Uterine smooth muscle cell (primary cell): Measurements from ENCODE around the gene ARMC6. TPM values are rescaled to one million over a fixed set of nuclear protein-coding genes. Genes with fewer than 3 reads are reported as not detected.

Source experiments
- total RNA-seq: library from RNA; depleted of rRNA; stranded (reverse); fragments of >200 nt; gene quantifications from 2 replicates; pipeline ENCODE4 v1.2.3, GENCODE V29; 2014

The ARMC6 gene
- total RNA-seq: 41.9 and 63.4 TPM in 2 replicates

DNA sequence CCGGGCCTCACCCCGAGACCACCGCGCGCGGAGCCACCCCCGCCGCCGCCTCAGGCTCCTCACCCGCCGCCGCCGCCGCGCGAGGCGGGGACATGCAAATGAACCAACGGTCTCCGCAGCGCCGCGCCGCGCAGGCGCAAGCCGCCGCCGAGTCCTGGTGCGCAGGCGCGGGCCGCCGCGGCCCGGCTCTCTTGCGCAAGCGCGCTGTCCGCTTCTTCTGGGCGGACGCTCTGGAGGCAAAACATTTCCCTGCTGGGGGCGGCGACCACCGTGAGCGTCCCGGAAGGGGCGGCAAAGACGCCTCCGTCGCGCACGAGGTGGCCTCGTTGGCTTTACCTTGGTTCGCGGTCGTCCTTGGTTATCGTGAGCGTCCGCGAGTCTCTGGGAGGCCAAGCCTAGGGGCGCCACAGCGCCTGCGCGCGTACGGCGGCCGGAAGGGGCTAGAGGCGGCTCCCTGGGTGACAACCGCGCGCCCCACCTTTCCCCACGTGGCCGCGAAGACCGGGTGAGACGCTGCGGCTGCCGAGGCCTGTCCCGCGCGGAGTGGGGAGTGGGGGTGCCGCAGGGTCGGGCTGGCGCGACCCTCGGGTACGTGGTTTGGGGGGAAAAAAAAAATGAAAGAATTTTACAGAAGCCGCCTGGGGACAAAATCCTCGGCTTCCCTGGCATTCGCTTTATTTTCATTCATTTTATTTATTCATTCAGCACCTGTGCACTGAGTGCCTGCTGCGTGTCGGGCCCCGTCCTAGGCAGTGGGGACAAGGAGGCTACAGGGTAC is at the start of gene ARMC6, which contains the start of gene SUGP2:
Gene ARMC6, plus strand, starts transcription at position 178 of the 778 bp plus-strand sequence. CDS start 607 bp downstream, outside the sequence.
Gene SUGP2, minus strand, starts transcription at position 92 of the 778 bp plus-strand sequence. CDS start 2,446 bp downstream, outside the sequence.

DNA sequence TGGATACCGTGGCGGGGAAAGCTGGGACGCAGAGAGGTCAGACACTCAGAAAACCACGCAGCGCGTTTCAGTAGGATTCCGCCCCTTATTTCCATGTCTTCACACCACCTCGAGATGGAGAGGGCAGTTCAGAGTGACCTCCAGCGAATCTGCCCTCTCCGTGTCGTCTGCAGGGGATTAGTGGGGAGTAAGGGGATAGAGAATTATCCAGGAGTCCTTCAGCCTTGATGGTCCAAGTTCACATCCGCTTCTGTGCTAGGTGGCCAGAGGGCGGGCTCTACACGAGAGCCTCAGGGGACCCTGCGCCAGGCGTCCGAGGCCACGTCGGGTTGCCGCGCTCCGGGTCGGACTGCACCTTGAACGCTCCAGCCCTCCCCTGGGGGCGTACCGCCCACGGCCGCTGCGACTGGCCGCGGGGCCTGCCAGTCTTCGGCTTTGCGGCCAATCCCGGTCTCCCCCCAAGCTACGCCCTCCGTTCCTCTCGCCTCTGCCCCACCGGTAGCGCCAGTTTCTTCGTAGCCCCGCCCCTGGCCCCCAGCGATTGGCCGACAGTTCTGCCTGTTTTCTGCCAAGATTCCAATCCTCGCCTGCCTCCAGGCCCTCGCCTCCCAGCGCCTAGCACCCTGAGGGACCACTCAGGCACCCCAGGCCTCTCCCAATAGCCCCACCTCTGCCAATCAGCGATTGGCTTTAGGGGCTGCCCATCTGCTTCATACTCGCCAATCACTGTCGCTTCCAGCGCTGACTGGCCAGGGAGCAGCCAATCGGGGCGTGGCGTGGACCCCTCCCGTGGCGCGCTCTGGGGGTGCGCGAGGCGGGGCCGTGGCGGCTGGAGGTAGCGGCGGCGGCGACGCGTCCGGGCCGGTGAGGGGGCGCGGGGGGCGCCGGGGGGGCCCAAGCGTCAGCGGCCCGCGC is 30.0 kb downstream of the ARMC6 start, which contains the start of gene SLC25A42:
Gene SLC25A42, plus strand, starts transcription at position 812 of the 915 bp plus-strand sequence. CDS start 32,131 bp downstream, outside the sequence.

Other genes starting within 250 kb of the ARMC6 start
- gene COMP, start 242.3 kb upstream of the ARMC6 start, total RNA-seq: 0.11 and 1.1 TPM in 2 replicates
- gene UPF1, start 201.6 kb upstream of the ARMC6 start, total RNA-seq: 84.6 and 89.3 TPM in 2 replicates
- gene CERS1, start 137.4 kb upstream of the ARMC6 start, total RNA-seq: 0.89 and 1.1 TPM in 2 replicates
- 260 and 280 TPM in 2 replicates for gene COPE, start 114.2 kb upstream of the ARMC6 start, total RNA-seq
- 49.1 and 53.5 TPM in 2 replicates for gene DDX49, start 113.9 kb upstream of the ARMC6 start, total RNA-seq
- gene HOMER3, start 92.4 kb upstream of the ARMC6 start, total RNA-seq: 85.0 and 94.4 TPM in 2 replicates
- gene SUGP2, start 86 bp upstream of the ARMC6 start, total RNA-seq: 47.0 and 47.7 TPM in 2 replicates
- gene SLC25A42, start 30.4 kb downstream of the ARMC6 start, total RNA-seq: 4.5 and 6.6 TPM in 2 replicates
- gene TMEM161A, start 104.9 kb downstream of the ARMC6 start, total RNA-seq: 19.3 and 25.5 TPM in 2 replicates
- not detected in 2 replicates for gene MEF2B, start 136.7 kb downstream of the ARMC6 start, total RNA-seq
- gene BORCS8, start 158.5 kb downstream of the ARMC6 start, total RNA-seq: 13.0 and 22.6 TPM in 2 replicates
- 43.5 and 50.0 TPM in 2 replicates for gene RFXANK, start 158.7 kb downstream of the ARMC6 start, total RNA-seq
- gene NR2C2AP, start 169.8 kb downstream of the ARMC6 start, total RNA-seq: 8.6 and 20.6 TPM in 2 replicates
- under 0.01 TPM in 1 of 2 replicates, not detected in the other for gene NCAN, start 178.4 kb downstream of the ARMC6 start, total RNA-seq
- gene TM6SF2, start 239.7 kb downstream of the ARMC6 start, total RNA-seq: 0.12 and 0.33 TPM in 2 replicates